Activated gamma-delta T cell treated with anti-CD3 and anti-CD28 coated beads, Interleukin-2, amount 50 U/mL, for 16 hours (primary cell): ENCODE data around the gene DZIP1.

Experiments
- DNase-seq: peaks from one replicate; pipeline ENCODE4 v3.0.0-alpha.2; 2020; ENCODE audit warnings: low read depth

Gene DZIP1

GRCh38 chr13:95541911-95542474 lies 102.5 kb downstream of the DZIP1 start:
- no peak for DNase-seq

DNA sequence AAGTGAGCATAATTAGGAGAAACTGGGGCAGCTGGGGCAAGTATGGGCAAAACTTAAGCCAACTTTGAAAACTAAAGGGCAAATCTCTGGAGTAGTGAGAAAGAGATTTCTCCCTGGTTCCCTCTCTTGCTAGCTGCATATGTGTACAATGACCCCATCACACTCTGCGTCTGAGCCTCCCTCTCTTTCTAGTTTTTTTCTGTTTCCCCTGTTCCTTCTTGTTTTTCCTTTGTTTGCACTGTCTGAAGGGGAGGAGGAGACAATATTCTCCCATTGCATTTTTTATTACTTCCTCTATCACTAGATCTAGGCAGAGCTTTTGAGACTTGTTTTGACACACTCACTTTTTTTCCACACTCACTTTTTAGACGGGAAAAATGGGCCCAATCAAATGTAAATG lies 103.2 kb downstream of the DZIP1 start:
- no peak for DNase-seq

- DNase-seq: no peak
Observed at GRCh38 chr13:95540888-95541287, 103.6 kb downstream of the DZIP1 start.

DNA sequence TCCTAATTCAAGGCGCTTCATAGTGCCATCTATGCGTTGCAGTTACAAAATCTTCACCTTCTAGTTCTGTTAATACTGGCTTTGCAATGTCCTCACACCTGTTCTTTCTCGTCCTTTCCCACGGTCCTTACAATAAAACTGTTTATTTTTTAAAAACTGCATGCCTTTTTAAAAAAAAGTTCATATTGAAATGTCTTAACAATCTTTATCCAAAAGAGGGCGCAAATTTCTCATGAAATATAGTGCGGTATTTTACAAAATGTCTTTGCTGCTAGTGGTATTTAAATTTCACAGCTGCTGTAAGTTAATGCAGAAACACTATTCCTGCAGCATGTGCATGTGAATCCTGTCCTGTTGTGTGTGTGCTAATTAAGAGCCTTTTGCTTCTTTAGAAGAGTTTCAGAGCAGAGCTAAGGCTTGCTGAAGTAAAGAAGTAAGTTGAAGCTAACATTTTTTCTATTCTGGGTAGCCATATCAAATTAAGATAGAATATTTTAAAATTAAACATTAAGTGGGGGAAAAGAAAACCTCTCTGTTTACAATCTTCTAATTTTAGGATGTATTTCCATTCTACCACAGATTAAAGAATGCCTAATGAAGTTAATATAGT lies 107.8 kb downstream of the DZIP1 start:
- no peak for DNase-seq

GRCh38 chr13:95535243-95535642 lies 109.3 kb downstream of the DZIP1 start:
- DNase-seq: no peak

GRCh38 chr13:95533545-95534160 lies 110.9 kb downstream of the DZIP1 start:
- DNase-seq: no peak

DNA sequence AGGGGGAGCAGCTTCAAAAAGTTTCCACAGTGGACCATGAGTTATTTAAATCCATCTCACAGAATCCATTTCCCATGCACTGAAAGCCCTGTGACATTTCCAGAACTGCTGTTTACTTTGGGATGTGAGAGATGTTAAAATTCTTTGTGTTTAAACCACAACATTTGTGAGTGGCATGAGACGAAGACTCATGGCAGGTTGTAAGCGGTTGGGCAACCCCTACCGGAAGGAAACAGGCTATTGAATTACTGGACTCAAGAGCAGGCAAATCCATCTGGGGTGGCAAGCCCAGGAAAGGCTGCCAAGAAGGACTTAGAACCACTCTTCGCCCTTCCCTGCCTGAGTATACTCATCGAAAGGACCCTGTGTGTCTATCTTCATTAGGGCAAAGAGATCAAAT lies 114.3 kb downstream of the DZIP1 start:
- DNase-seq: no peak
